ENCODE results near the gene ABCC9.

DNA sequence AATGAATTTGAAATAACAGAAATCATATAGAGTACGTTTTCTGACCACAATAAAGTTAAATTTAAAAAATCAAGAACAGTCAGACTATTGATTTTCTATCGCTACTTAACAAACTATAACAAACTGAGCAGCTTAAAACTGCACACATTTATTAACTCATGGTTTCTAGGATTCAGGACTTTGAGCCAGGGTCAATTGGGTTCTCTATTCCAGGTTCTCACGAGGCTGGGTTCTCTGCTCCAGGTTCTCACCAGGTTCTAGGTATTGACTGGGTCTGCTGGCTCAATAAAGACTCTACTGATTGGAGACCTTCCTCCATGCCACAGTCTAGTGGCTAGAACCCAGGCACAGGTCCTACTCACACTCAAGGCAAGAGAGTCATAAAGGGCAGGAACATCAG is 22.8 kb downstream of the ABCC9 start:
- TF ChIP-seq, protein P1, sequence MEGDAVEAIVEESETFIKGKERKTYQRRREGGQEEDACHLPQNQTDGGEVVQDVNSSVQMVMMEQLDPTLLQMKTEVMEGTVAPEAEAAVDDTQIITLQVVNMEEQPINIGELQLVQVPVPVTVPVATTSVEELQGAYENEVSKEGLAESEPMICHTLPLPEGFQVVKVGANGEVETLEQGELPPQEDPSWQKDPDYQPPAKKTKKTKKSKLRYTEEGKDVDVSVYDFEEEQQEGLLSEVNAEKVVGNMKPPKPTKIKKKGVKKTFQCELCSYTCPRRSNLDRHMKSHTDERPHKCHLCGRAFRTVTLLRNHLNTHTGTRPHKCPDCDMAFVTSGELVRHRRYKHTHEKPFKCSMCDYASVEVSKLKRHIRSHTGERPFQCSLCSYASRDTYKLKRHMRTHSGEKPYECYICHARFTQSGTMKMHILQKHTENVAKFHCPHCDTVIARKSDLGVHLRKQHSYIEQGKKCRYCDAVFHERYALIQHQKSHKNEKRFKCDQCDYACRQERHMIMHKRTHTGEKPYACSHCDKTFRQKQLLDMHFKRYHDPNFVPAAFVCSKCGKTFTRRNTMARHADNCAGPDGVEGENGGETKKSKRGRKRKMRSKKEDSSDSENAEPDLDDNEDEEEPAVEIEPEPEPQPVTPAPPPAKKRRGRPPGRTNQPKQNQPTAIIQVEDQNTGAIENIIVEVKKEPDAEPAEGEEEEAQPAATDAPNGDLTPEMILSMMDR (IDR thresholded peaks at IDR 0.05; ENCODE audit: extremely low read depth in 1 of 2, insufficient read depth in 1 of 2, low read depth in 1 of 2, low read length in 2 of 2) = no peak
- TF ChIP-seq POLR2AphosphoS5 (IDR thresholded peaks at IDR 0.05; ENCODE audit: insufficient read depth, low read depth, low read length) (no peak), EZH2 (IDR thresholded peaks at IDR 0.05; ENCODE audit: borderline replicate concordance, low read depth, low read length, severe bottlenecking) (no peak), FOS (IDR thresholded peaks at IDR 0.05; ENCODE audit: borderline replicate concordance, insufficient read depth, low read length) (no peak)
- TF ChIP-seq, protein P2, sequence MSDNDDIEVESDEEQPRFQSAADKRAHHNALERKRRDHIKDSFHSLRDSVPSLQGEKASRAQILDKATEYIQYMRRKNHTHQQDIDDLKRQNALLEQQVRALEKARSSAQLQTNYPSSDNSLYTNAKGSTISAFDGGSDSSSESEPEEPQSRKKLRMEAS (IDR thresholded peaks at IDR 0.05; ENCODE audit: insufficient read depth, insufficient read length) = no peak
